H1 (cell line): Measurements from ENCODE around the gene AIF1L. TPM values are rescaled to one million over a fixed set of nuclear protein-coding genes. Genes with fewer than 3 reads are reported as not detected.

Experiments used
- CTCF ChIA-PET: fragments of 300-600 bp; sonication (Branson Sonifier 250); formaldehyde crosslinking; loops from one replicate; lab custom pipeline; 2021; ENCODE audit not compliant: partially characterized antibody; lab: Charles Lee
- POLR2A ChIA-PET: fragments of 300-600 bp; sonication (Branson Sonifier 250); formaldehyde crosslinking; loops from one replicate; lab custom pipeline; 2021; ENCODE audit warnings: inconsistent platforms; ENCODE audit not compliant: partially characterized antibody; lab: Charles Lee
- DNase-seq, 2 experiments: peaks; one replicate each; pipeline versions ENCODE4 v3.0.0 to v3.0.0-alpha.2; 2010 to 2022; ENCODE audit warnings: low spot score in 2 of 2, low read depth in 1 of 2, mixed read lengths in 1 of 2
- FAIRE-seq: peaks from 2 replicates; lab custom pipeline; 2011; peaks lifted over from hg19 to GRCh38; lab: Jason Lieb, UNC
- H2AFZ ChIP-seq: 2 replicates; pipeline ENCODE4 v1.8.1; 2012; ENCODE audit warnings: low read length, inconsistent platforms
- H2AK5ac ChIP-seq: 2 replicates; pipeline ENCODE4 v1.6.1; 2013; ENCODE audit warnings: low read depth, low read length
- H2BK120ac ChIP-seq: replicated peaks from 2 replicates; pipeline ENCODE3; 2013; ENCODE audit warnings: low read depth, low read length, inconsistent platforms
- H2BK12ac ChIP-seq: 2 replicates; pipeline ENCODE4 v1.6.1; 2013; ENCODE audit warnings: low read depth, low read length
- H2BK15ac ChIP-seq: 2 replicates; pipeline ENCODE4 v1.6.1; 2013; ENCODE audit warnings: low read length
- H2BK20ac ChIP-seq: 2 replicates; pipeline ENCODE4 v1.6.1; 2013; ENCODE audit warnings: low read length
- H2BK5ac ChIP-seq: 2 replicates; pipeline ENCODE4 v1.6.1; 2013; ENCODE audit warnings: low read depth, low read length
- H3K14ac ChIP-seq: 2 replicates; pipeline ENCODE4 v1.6.1; 2013; ENCODE audit warnings: inconsistent platforms; ENCODE audit not compliant: insufficient read length
- H3K18ac ChIP-seq: 2 replicates; pipeline ENCODE4 v1.6.1; 2013; ENCODE audit warnings: low read length; ENCODE audit errors: extremely low read depth
- H3K23ac ChIP-seq: 2 replicates; pipeline ENCODE4 v1.6.1; 2013; ENCODE audit warnings: inconsistent platforms; ENCODE audit not compliant: insufficient read length
- H3K23me2 ChIP-seq: 2 replicates; pipeline ENCODE4 v1.6.1; 2013; ENCODE audit warnings: low read depth, low read length
- H3K27ac ChIP-seq: 2 replicates; pipeline ENCODE4 v1.6.1; 2011; ENCODE audit warnings: low read depth, low read length, inconsistent platforms
- H3K27me3 ChIP-seq, 4 experiments: replicated peaks in 1 of 4; 1 replicate in 1 of 4; 2 replicates in 3 of 4; pipeline versions ENCODE4 v1.6.1 to v1.8.1; 2011 to 2013; ENCODE audit warnings: low read length in 3 of 4, mild to moderate bottlenecking in 3 of 4, inconsistent platforms in 2 of 4, mixed read lengths in 2 of 4, moderate library complexity in 1 of 4; ENCODE audit not compliant: control insufficient read depth in 3 of 4, insufficient read depth in 3 of 4; ENCODE audit errors: extremely low read depth in 1 of 4
- H3K36me3 ChIP-seq, 4 experiments: 2 replicates each; pipeline versions ENCODE4 v1.6.1 to v1.8.1; 2011 to 2013; ENCODE audit warnings: mild to moderate bottlenecking in 4 of 4, low read length in 3 of 4, moderate library complexity in 2 of 4, control low read depth in 1 of 4, inconsistent platforms in 1 of 4; ENCODE audit not compliant: insufficient read depth in 4 of 4, control insufficient read depth in 2 of 4
- H3K4ac ChIP-seq: replicated peaks from 2 replicates; pipeline ENCODE3; 2013; ENCODE audit warnings: low read length, low read depth, mixed read lengths, inconsistent platforms; ENCODE audit not compliant: insufficient read length
- H3K4me1 ChIP-seq, 4 experiments: replicated peaks in 1 of 4; 1 replicate in 1 of 4; 2 replicates in 3 of 4; pipeline versions ENCODE4 v1.6.1 to v1.8.1; 2011 to 2013; ENCODE audit warnings: low read length in 3 of 4, inconsistent platforms in 2 of 4, mixed read lengths in 1 of 4; ENCODE audit not compliant: insufficient read depth in 4 of 4, control insufficient read depth in 3 of 4
- H3K4me2 ChIP-seq, 2 experiments: 2 replicates each; pipeline versions ENCODE4 v1.6.1 to v1.8.1; 2011 to 2013; ENCODE audit warnings: low read depth in 2 of 2, low read length in 2 of 2, control low read depth in 1 of 2, inconsistent platforms in 1 of 2, mild to moderate bottlenecking in 1 of 2; ENCODE audit not compliant: insufficient read depth in 1 of 2
- H3K4me3 ChIP-seq, 4 experiments: fragments of 200-600, 300-600 bp in 1 of 4; sonication (generic), shearing (Covaris generic), sonication (Bioruptor Twin) in 1 of 4; 2 replicates each; pipeline versions ENCODE4 v1.5.1 to v1.8.1; 2011 to 2016; ENCODE audit warnings: low read length in 4 of 4, low read depth in 3 of 4, control low read depth in 2 of 4, inconsistent platforms in 2 of 4, mild to moderate bottlenecking in 2 of 4, mixed read lengths in 1 of 4, moderate library complexity in 1 of 4; ENCODE audit not compliant: insufficient read depth in 2 of 4; ENCODE audit errors: extremely low read depth in 1 of 4
- H3K56ac ChIP-seq: replicated peaks from 2 replicates; pipeline ENCODE3; 2013; ENCODE audit warnings: low read depth, mild to moderate bottlenecking, mixed read lengths, low read length, inconsistent platforms; ENCODE audit not compliant: insufficient read length
- H3K79me1 ChIP-seq: 2 replicates; pipeline ENCODE4 v1.6.1; 2013; ENCODE audit warnings: low read depth, low read length, control low read depth
- H3K79me2 ChIP-seq, 2 experiments: 2 replicates each; pipeline versions ENCODE4 v1.6.1 to v1.8.1; 2012 to 2013; ENCODE audit warnings: low read length in 2 of 2, mild to moderate bottlenecking in 2 of 2, inconsistent platforms in 1 of 2; ENCODE audit not compliant: insufficient read depth in 2 of 2, control insufficient read depth in 1 of 2
- H3K9ac ChIP-seq, 4 experiments: replicated peaks in 1 of 4; 1 replicate in 1 of 4; 2 replicates in 3 of 4; pipeline versions ENCODE4 v1.6.1 to v1.8.1; 2011 to 2013; ENCODE audit warnings: low read depth in 3 of 4, low read length in 3 of 4, control low read depth in 2 of 4, mild to moderate bottlenecking in 2 of 4, moderate library complexity in 2 of 4, inconsistent platforms in 1 of 4; ENCODE audit errors: extremely low read depth in 1 of 4
- H3K9me3 ChIP-seq, 2 experiments: 2 replicates each; pipeline versions ENCODE4 v1.6.1 to v1.8.1; 2012 to 2013; ENCODE audit warnings: mild to moderate bottlenecking in 2 of 2, moderate library complexity in 2 of 2, control low read depth in 1 of 2, inconsistent platforms in 1 of 2, low read depth in 1 of 2, low read length in 1 of 2, mixed read lengths in 1 of 2; ENCODE audit not compliant: insufficient read depth in 2 of 2
- H4K20me1 ChIP-seq, 2 experiments: replicated peaks in 1 of 2; 2 replicates each; pipeline versions ENCODE3 to v1.8.1; 2011 to 2013; ENCODE audit warnings: inconsistent platforms in 2 of 2, low read length in 2 of 2, mild to moderate bottlenecking in 1 of 2; ENCODE audit not compliant: insufficient read depth in 2 of 2, control insufficient read depth in 1 of 2
- H4K5ac ChIP-seq: 2 replicates; pipeline ENCODE4 v1.6.1; 2013; ENCODE audit warnings: low read length, low read depth, mixed read lengths, inconsistent platforms; ENCODE audit not compliant: insufficient read length
- H4K8ac ChIP-seq: 2 replicates; pipeline ENCODE4 v1.8.0; 2013; ENCODE audit warnings: mild to moderate bottlenecking, moderate library complexity, low read length, inconsistent platforms; ENCODE audit not compliant: insufficient read depth; ENCODE audit errors: extremely low read depth
- H4K91ac ChIP-seq: replicated peaks from 2 replicates; pipeline ENCODE3; 2013; ENCODE audit warnings: low read length, mixed read lengths, inconsistent platforms; ENCODE audit not compliant: insufficient read length
- BCL11A ChIP-seq, 2 experiments: IDR thresholded peaks; one replicate each; pipeline ENCODE4 v1.6.1; 2011; ENCODE audit warnings: low read depth in 2 of 2, low read length in 2 of 2, mild to moderate bottlenecking in 2 of 2
- WGBS, 2 experiments: shearing (Covaris generic) in 1 of 2; methylation state at CpG; one replicate each; pipeline versions ENCODE4 v1.1.6 to v1.1.7; 2013 to 2015; ENCODE audit warnings: low lambda C conversion rate in 2 of 2, mixed read lengths in 2 of 2, inconsistent platforms in 1 of 2, low coverage in 1 of 2, missing lambda C conversion rate in 1 of 2; ENCODE audit not compliant: insufficient replicate concordance in 2 of 2, insufficient coverage in 1 of 2, insufficient read length in 1 of 2; ENCODE audit errors: extremely low coverage in 1 of 2, missing lambda C conversion rate in 1 of 2; 5-methylcytosine and 5-hydroxymethylcytosine counted together
- polyA plus RNA-seq, 7 experiments: library from polyadenylated mRNA; depleted of rRNA in 3 of 7; stranded (reverse) in 5 of 7; unstranded in 2 of 7; fragments of >200 nt in 5 of 7; fragments of 200-250 nt in 2 of 7; gene quantifications; 1 replicate in 5 of 7; 2 replicates in 1 of 7; 4 replicates in 1 of 7; pipeline versions ENCODE4 v1.2.1 to v1.2.3, GENCODE V29; 2011 to 2013; ENCODE audit warnings: missing spikeins in 2 of 7, mixed read lengths in 2 of 7
- total RNA-seq: library from RNA; stranded (reverse); fragmentation: NEBNext Ultra II Directional; extraction: Animal tissue kit (Norgen Biotek cat#: 25700); gene quantifications from 2 replicates; pipeline ENCODE4 v1.2.1, GENCODE V29; 2021

Gene AIF1L
- total and polyA plus RNA-seq, 2 of the 8 experiments (the other 6 are each of a cell fraction or from before 2014, with no cell fraction given) = 70.7 to 149 TPM

GRCh38 chr9:131082774-131083512 lies 13.4 kb upstream of the AIF1L start:
- Histone ChIP-seq H3K4me2 (no peak overlapping the region), H3K18ac (no peak overlapping the region), H3K27ac (no peak overlapping the region), H3K56ac (no peak overlapping the region), H4K5ac (no peak overlapping the region), H2AK5ac (no peak overlapping the region), H3K14ac (no peak overlapping the region), H2BK5ac (no peak overlapping the region), H3K4me3 (no peak overlapping the region), H2BK15ac (no peak overlapping the region), H3K27me3 (no peaks in the 10 kb centered on the region; a peak in 1 of 7 replicates), H3K79me1 (no peaks in the 10 kb centered on the region), H2BK12ac (no peak overlapping the region), H4K8ac (no peak overlapping the region), H3K23ac (no peak overlapping the region), H3K79me2 (no peaks in the 10 kb centered on the region), H2AFZ (no peak overlapping the region), H3K9me3 (no peaks in the 10 kb centered on the region), H2BK120ac (no peak overlapping the region), H3K23me2 (no peaks in the 10 kb centered on the region), H2BK20ac (no peak overlapping the region), H3K36me3 (no peaks in the 10 kb centered on the region), H3K4me1 (no peaks in the 10 kb centered on the region; a peak in 1 of 7 replicates), H3K4ac (no peak overlapping the region), H3K9ac (no peak overlapping the region), H4K91ac (no peak overlapping the region), H4K20me1 (no peaks in the 10 kb centered on the region)
- FAIRE-seq (no peak), DNase-seq (no peak)
- POLR2A ChIA-PET = interaction anchor here (1.1 to 2.0 kb wide), 3 partner anchors 9 to 18 kb away, joined by 3 to 6 read pairs (median 6); no protein-coding TSS in a partner anchor
- 91% methylated on average over 11 of the region's 11 CpGs; no CpG with 5 or more reads in 1 of the 2 experiments for WGBS, 2 experiments
- no peak for TF ChIP-seq BCL11A (IDR thresholded peaks at IDR 0.05; ENCODE audit: low read depth in 2 of 2, low read length in 2 of 2)
- CTCF ChIA-PET = interaction anchor here (0.7 to 5.6 kb wide), 3 partner anchors 12 to 29 kb away, joined by 3 to 24 read pairs (median 4); partner anchors contain the start of gene AIF1L
